Chondrocyte (in vitro differentiated cells): Measurements from ENCODE around the gene UVRAG. TPM values are rescaled to one million over a fixed set of nuclear protein-coding genes. Genes with fewer than 3 reads are reported as not detected.
A peak's percentile ranks its signal among the peaks of the same experiment; 100 is the strongest.

ENCODE experiments used
- DNase-seq: peaks from one replicate; pipeline ENCODE4 v3.0.0; 2021; ENCODE audit warnings: mixed read lengths, low spot score
- H3K27ac Mint-ChIP-seq: one replicate; pipeline ENCODE4 v1.8.0; 2021; ENCODE audit warnings: mild to moderate bottlenecking, moderate library complexity, mixed read lengths; ENCODE audit not compliant: unreplicated experiment
- H3K27me3 Mint-ChIP-seq: 2 replicates; pipeline ENCODE4 v1.8.0; 2021; ENCODE audit warnings: low read depth, mixed read lengths
- H3K36me3 Mint-ChIP-seq: 2 replicates; pipeline ENCODE4 v1.8.0; 2021; ENCODE audit warnings: low read depth, mixed read lengths
- H3K4me1 Mint-ChIP-seq: 2 replicates; pipeline ENCODE4 v1.8.0; 2021; ENCODE audit warnings: low read depth, mild to moderate bottlenecking, mixed read lengths
- H3K4me3 Mint-ChIP-seq: one replicate; pipeline ENCODE4 v1.8.0; 2021; ENCODE audit warnings: mild to moderate bottlenecking, moderate library complexity, mixed read lengths; ENCODE audit not compliant: unreplicated experiment
- H3K9me3 Mint-ChIP-seq: 2 replicates; pipeline ENCODE4 v1.8.0; 2021; ENCODE audit warnings: low read depth, mixed read lengths
- total RNA-seq: library from RNA; stranded (reverse); gene quantifications from 3 replicates; pipeline ENCODE4 v1.2.1, GENCODE V29; 2021
- TF ChIP-seq, protein P1 (sequence below): fragments of 200-600 bp; sonication (generic); IDR thresholded peaks from 2 replicates; pipeline ENCODE4 v1.5.0; 2021; ENCODE audit warnings: antibody characterized with exemption, mild to moderate bottlenecking, moderate library complexity

The UVRAG gene
- total RNA-seq, 1 donor from 2014 or later, result 16.9 TPM

DNA sequence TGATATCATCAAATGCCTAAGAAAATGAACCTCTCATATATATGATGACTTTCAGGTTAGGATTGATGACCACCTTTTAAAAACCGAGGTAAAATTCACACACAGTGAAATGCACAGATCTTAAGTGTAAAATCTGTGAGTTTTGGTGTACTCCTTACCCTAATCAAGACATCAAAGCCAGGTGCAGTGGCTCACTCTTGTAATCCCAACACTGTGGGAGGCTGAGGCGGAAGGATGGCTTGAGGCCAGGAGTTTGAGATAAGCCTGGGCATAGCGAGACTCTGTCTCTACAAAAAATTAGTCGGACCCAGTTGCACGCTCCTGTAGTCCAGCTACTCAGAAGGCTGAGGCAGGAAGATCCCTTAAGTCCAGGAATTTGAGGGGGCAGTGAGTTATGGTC, 140.4 kb downstream of the UVRAG start:
- no peak for DNase-seq
- TF ChIP-seq, protein P1, sequence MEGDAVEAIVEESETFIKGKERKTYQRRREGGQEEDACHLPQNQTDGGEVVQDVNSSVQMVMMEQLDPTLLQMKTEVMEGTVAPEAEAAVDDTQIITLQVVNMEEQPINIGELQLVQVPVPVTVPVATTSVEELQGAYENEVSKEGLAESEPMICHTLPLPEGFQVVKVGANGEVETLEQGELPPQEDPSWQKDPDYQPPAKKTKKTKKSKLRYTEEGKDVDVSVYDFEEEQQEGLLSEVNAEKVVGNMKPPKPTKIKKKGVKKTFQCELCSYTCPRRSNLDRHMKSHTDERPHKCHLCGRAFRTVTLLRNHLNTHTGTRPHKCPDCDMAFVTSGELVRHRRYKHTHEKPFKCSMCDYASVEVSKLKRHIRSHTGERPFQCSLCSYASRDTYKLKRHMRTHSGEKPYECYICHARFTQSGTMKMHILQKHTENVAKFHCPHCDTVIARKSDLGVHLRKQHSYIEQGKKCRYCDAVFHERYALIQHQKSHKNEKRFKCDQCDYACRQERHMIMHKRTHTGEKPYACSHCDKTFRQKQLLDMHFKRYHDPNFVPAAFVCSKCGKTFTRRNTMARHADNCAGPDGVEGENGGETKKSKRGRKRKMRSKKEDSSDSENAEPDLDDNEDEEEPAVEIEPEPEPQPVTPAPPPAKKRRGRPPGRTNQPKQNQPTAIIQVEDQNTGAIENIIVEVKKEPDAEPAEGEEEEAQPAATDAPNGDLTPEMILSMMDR, result no peak
- H3K27ac Mint-ChIP-seq, result no peak overlapping the region
- no peak overlapping the region for H3K4me3 Mint-ChIP-seq
- H3K4me1 Mint-ChIP-seq, result peaks cover 32% of the 10 kb centered on the region
- H3K9me3 Mint-ChIP-seq, result peaks cover 5% of the 10 kb centered on the region
- peaks cover 1% of the 10 kb centered on the region for H3K36me3 Mint-ChIP-seq
- H3K27me3 Mint-ChIP-seq, result no peaks in the 10 kb centered on the region

DNA sequence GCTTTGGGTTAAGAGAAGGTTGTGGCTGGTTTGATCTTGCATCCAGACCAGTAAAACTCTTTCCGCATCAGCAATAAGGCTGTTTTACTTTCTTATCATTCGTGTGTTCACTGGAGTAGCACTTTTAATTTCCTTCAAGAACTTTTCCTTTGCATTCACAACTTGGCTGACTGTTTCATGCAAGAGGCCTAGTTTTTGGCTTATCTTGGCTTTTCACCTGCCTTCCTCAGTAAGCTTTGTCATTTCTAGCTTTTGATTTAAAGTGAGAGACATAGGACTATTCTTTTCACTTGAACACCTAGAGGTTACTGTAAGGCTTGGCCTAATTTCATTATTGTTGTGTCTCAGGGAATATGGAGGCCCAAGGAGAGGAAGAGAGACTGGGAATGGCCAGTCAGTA, 144.5 kb downstream of the UVRAG start:
- H3K4me1 Mint-ChIP-seq, result peaks cover 23% of the 10 kb centered on the region
- H3K36me3 Mint-ChIP-seq, result peaks cover 1% of the 10 kb centered on the region
- no peak overlapping the region for H3K4me3 Mint-ChIP-seq
- no peak for DNase-seq
- H3K9me3 Mint-ChIP-seq, result peaks cover 5% of the 10 kb centered on the region
- no peaks in the 10 kb centered on the region for H3K27me3 Mint-ChIP-seq
- TF ChIP-seq, protein P1, result no peak
- H3K27ac Mint-ChIP-seq, result no peak overlapping the region

DNA sequence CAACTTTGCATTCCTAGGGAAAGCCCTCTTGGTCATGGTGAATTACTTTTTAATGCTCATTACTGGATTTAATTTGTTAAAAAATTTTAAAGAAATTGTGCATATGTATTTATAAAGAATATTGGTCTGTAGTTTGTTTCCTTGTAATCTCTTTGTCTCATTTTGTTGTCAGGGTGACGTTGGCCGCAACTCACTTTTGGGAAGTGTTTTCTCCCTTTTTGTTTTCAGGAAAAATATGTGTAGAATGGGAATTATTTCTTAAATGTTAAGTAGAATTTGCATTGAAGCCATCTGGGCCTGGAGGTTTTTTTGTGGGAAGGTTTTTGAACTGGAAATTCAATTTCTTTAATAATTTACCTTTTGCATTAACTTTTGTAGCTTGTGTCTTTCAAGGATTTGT, 149.1 kb downstream of the UVRAG start:
- Mint-ChIP-seq H3K27me3 (no peaks in the 10 kb centered on the region), H3K4me3 (no peak overlapping the region), H3K4me1 (peaks cover 38% of the 10 kb centered on the region), H3K36me3 (no peaks in the 10 kb centered on the region), H3K27ac (no peak overlapping the region), H3K9me3 (no peaks in the 10 kb centered on the region)
- no peak for DNase-seq
- TF ChIP-seq, protein P1, result no peak

DNA sequence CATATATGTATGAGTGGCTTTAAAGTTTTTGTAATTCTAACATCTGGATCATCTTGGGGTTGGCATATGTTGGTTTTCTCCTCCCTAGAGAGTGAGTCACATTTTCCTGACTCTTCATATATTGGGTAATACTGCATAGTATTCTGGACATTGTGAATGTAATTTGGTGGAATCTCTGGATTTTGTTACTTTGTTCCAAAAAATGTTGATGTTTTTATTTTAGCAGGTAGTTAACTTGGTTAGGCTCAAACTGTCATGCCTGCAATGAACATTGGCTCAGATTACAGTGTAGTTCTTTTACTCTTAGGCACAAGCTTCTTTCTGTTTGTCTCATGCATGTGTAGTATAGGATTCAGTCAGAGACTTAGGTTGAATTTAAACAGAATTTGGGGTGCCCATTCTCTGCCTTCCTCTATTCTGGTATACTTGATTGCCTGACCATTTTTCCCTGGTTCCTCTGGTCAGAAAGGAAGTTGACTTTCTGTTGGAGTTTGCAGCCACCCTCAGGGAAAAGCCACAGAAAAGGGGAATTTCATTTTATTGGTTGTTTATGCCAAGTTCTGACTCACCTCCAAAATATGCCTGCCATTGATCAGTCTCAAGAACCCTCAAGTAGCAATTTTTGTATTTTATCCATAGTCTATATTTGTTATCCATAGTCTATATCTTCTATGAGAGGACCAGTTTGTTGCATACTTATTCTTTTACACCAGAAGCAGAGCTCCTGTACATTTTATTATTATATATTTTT, 151.7 kb downstream of the UVRAG start:
- Mint-ChIP-seq H3K9me3 (no peaks in the 10 kb centered on the region), H3K4me3 (no peak overlapping the region)

DNA sequence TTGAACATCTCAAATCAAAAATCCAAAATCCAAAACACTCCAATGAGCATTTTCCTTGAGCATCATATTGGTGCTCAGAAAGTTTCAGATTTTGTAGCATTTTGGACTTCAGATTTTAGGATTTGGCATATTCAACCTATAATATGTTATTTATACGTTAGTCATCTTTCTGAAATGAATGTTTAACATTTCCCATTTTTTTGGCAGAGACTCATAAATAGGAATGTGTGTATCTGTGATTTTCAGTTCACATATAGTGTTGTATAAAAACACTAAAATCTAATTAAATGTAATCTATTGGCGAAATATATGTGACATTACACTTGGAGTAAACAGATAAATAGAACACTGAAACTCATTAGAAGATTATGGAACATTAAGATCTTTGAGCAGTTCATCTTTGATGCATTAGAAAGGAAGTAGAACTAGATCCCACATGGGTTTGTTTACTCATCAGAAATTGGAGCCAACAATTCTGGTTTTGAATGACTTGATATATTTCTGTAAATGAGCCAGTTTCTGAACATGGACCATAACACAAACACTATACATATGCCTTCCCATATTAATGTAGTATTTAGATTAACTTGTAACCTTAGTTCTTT, 153.1 kb downstream of the UVRAG start:
- Mint-ChIP-seq H3K4me1 (peaks cover 41% of the 10 kb centered on the region), H3K4me3 (no peak overlapping the region), H3K27me3 (no peaks in the 10 kb centered on the region), H3K36me3 (peaks cover 5% of the 10 kb centered on the region), H3K27ac (peak overlapping the region; percentile 28), H3K9me3 (peaks cover 8% of the 10 kb centered on the region)
- DNase-seq, result no peak
- TF ChIP-seq, protein P1, result no peak

More for the DNA sequence above, 151.7 kb downstream of the UVRAG start:
- H3K27ac Mint-ChIP-seq, result peak overlapping the region; percentile 76
- H3K27me3 Mint-ChIP-seq, result no peaks in the 10 kb centered on the region
- DNase-seq, result no peak
- peaks cover 48% of the 10 kb centered on the region for H3K4me1 Mint-ChIP-seq
- TF ChIP-seq, protein P1, result no peak
- H3K36me3 Mint-ChIP-seq, result peaks cover 2% of the 10 kb centered on the region
